ENCODE results near the gene TBL3.
A peak's percentile ranks its signal among the peaks of the same experiment; 100 is the strongest.

Gene TBL3

DNA sequence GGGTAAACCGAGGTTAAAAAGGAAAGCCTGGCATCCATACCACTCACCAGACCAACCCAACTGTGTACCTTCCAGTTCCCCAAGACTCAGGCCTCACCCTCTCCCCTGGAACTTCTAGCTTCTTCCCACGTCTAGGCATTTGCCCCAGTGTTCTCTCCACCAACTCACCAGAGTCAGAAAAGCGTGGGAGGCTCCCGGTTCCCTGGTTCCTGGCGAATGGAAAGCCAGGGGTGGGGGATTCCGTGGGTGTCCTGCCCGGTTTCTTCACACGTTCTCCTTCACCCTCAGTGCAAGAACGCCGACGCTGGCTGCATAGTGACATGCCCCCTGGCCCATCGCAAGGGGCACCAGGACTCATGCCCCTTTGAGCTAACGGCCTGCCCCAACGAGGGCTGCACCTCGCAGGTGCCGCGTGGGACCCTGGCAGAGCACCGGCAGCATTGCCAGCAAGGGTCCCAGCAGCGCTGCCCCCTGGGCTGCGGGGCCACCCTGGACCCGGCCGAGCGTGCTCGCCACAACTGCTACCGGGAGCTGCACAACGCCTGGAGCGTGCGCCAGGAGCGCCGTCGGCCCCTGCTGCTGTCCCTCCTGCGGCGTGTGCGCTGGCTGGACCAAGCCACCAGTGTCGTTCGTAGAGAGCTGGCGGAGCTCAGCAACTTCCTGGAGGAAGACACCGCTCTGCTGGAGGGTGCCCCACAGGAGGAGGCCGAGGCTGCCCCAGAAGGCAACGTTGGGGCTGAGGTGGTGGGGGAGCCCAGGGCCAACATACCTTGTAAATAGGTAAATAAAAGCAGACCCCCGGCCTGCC, 3.5 kb upstream of the TBL3 start:
- H3K4me1 ChIP-seq (ENCODE audit: low read depth, poor library complexity, severe bottlenecking): peaks cover 10% of the 10 kb centered on the region
- no peaks in the 10 kb centered on the region; the same call in 1 of the 2 replicates for H3K36me3 ChIP-seq (ENCODE audit: insufficient read depth)
- H3K27ac ChIP-seq: no peak overlapping the region
- no peak overlapping the region for H2AFZ ChIP-seq (ENCODE audit: low read depth)
- H3K27me3 ChIP-seq (ENCODE audit: insufficient read depth, low read depth): no peaks in the 10 kb centered on the region
- H3K9ac ChIP-seq: no peak overlapping the region
- H3K79me2 ChIP-seq (ENCODE audit: insufficient read depth, low read depth): peaks cover 19% of the 10 kb centered on the region
- H4K20me1 ChIP-seq (ENCODE audit: insufficient read depth): no peaks in the 10 kb centered on the region
- TF ChIP-seq, protein P1, sequence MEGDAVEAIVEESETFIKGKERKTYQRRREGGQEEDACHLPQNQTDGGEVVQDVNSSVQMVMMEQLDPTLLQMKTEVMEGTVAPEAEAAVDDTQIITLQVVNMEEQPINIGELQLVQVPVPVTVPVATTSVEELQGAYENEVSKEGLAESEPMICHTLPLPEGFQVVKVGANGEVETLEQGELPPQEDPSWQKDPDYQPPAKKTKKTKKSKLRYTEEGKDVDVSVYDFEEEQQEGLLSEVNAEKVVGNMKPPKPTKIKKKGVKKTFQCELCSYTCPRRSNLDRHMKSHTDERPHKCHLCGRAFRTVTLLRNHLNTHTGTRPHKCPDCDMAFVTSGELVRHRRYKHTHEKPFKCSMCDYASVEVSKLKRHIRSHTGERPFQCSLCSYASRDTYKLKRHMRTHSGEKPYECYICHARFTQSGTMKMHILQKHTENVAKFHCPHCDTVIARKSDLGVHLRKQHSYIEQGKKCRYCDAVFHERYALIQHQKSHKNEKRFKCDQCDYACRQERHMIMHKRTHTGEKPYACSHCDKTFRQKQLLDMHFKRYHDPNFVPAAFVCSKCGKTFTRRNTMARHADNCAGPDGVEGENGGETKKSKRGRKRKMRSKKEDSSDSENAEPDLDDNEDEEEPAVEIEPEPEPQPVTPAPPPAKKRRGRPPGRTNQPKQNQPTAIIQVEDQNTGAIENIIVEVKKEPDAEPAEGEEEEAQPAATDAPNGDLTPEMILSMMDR (conservative IDR thresholded peaks at IDR 0.05; ENCODE audit: low read depth, low read length): no peak
- H3K4me3 ChIP-seq (IDR thresholded peaks at IDR 0.05; ENCODE audit: insufficient read depth, low read depth, low read length): no peak overlapping the region
- H3K4me2 ChIP-seq: no peak overlapping the region

DNA sequence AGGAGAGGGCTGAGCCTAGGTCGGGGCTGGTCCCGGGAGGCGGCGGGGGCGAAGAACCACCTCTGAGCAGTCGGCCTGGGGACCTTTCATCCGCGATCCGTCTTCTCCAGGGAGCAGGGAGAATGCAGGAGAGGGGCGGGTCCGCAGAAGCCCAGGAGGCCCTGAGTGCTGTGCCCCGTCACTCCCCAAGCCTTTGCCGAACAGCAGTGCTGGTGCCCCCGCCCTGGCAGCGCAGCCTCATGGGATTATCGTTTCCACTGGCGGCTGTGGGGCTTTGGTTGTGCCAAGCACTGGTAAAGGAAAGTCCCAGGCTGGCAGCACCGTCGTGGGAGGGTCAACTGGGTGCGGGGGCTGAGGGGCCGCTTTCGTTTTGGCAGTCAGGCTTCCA, 631 bp downstream of the TBL3 start:
- Histone ChIP-seq H3K4me1 (ENCODE audit: low read depth, poor library complexity, severe bottlenecking) (peaks cover 10% of the 10 kb centered on the region), H3K27me3 (ENCODE audit: insufficient read depth, low read depth) (no peaks in the 10 kb centered on the region), H3K27ac (peak overlapping the region; percentile 78), H3K9ac (peak overlapping the region; percentile 93), H3K4me2 (peak overlapping the region; percentile 95), H3K79me2 (ENCODE audit: insufficient read depth, low read depth) (peaks cover 20% of the 10 kb centered on the region), H3K36me3 (ENCODE audit: insufficient read depth) (no peaks in the 10 kb centered on the region; the same call in 1 of the 2 replicates), H2AFZ (ENCODE audit: low read depth) (peak overlapping the region; percentile 93), H3K4me3 (IDR thresholded peaks at IDR 0.05; ENCODE audit: insufficient read depth, low read depth, low read length) (no peak overlapping the region), H4K20me1 (ENCODE audit: insufficient read depth) (no peaks in the 10 kb centered on the region)
- TF ChIP-seq, protein P1 (conservative IDR thresholded peaks at IDR 0.05; ENCODE audit: low read depth, low read length): no peak

DNA sequence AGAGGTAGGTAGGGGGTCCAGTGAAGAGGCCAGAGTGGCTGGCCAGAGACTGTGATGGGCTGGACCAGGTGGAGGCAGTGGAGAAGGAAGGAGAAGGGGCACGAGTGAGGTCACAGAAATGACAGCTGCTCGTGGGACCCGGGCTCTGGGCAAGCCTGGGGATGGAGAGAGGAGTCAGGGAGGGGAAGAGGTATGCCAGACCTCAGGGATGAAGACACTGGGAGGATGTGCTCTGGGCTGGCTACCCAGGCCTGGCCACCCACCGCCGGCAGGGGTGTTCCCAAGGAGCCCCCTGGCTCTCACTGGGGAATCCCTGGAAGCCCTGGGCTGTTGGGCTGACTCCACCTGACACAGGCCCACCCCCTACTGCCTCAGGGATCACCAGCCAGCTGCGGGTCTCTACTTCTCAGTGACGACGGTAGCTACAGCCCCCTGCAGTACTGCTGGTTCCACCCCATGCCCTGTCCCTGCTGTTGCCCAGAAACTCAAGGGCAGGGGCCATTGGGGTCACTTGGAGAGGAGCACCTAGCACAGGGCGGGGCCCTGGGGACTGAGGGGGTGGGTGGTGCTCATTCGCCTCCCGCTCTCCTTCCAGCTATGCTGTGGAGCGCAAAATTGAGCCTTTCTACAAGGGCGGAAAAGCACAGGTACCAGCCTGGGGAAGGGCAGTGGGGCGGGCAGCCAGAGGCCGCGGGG, 1.8 kb downstream of the TBL3 start:
- Histone ChIP-seq H4K20me1 (ENCODE audit: insufficient read depth) (no peaks in the 10 kb centered on the region), H3K27ac (no peak overlapping the region), H3K4me1 (ENCODE audit: low read depth, poor library complexity, severe bottlenecking) (peaks cover 10% of the 10 kb centered on the region), H3K36me3 (ENCODE audit: insufficient read depth) (no peaks in the 10 kb centered on the region; the same call in 1 of the 2 replicates), H3K27me3 (ENCODE audit: insufficient read depth, low read depth) (no peaks in the 10 kb centered on the region), H3K4me2 (peak overlapping the region; percentile 95; the same call in 1 of the 2 replicates), H3K9ac (no peak overlapping the region), H2AFZ (ENCODE audit: low read depth) (no peak overlapping the region), H3K4me3 (IDR thresholded peaks at IDR 0.05; ENCODE audit: insufficient read depth, low read depth, low read length) (no peak overlapping the region), H3K79me2 (ENCODE audit: insufficient read depth, low read depth) (peaks cover 20% of the 10 kb centered on the region)
- TF ChIP-seq, protein P1 (conservative IDR thresholded peaks at IDR 0.05; ENCODE audit: low read depth, low read length): no peak

DNA sequence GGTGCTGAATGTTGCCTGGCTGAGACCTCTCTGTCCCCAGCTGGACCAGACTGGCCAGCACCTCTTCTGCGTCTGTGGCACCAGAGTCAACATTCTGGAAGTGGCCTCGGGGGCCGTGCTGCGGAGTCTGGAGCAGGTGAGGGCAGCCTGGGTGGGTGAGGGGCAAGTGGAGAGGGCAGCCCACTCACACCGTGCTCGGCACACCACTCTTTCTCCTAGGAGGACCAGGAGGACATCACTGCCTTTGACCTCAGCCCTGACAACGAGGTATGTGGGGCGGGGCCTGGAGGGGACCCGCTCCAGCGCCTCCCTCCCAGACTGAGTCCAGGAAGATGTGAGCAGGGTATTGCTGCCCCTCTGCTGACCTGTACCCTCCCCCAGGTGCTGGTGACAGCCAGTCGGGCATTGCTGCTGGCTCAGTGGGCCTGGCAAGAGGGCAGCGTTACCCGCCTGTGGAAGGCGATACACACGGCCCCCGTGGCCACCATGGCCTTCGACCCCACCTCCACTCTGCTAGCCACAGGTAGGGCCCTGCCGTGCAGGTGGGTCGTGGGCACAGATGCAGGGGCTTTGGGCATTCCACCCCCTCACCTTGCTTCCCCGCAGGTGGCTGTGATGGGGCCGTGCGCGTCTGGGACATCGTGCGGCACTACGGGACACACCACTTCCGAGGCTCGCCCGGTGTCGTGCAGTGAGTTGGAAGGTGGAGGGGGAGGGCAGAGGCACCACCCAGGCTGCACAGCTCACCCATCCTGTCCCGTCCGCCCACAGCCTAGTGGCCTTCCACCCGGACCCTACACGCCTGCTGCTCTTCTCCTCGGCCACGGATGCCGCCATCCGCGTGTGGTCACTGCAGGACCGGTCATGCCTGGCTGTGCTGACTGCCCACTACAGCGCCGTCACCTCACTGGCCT, 2.6 kb downstream of the TBL3 start:
- no peak overlapping the region for H3K4me3 ChIP-seq (IDR thresholded peaks at IDR 0.05; ENCODE audit: insufficient read depth, low read depth, low read length)
- H3K9ac ChIP-seq: no peak overlapping the region
- H3K4me2 ChIP-seq: no peak overlapping the region; the same call in 1 of the 2 replicates
- peaks cover 20% of the 10 kb centered on the region for H3K79me2 ChIP-seq (ENCODE audit: insufficient read depth, low read depth)
- H2AFZ ChIP-seq (ENCODE audit: low read depth): no peak overlapping the region
- TF ChIP-seq, protein P1 (conservative IDR thresholded peaks at IDR 0.05; ENCODE audit: low read depth, low read length): no peak
- peaks cover 10% of the 10 kb centered on the region for H3K4me1 ChIP-seq (ENCODE audit: low read depth, poor library complexity, severe bottlenecking)
- H4K20me1 ChIP-seq (ENCODE audit: insufficient read depth): no peaks in the 10 kb centered on the region
- no peak overlapping the region for H3K27ac ChIP-seq
- no peaks in the 10 kb centered on the region for H3K27me3 ChIP-seq (ENCODE audit: insufficient read depth, low read depth)
- no peaks in the 10 kb centered on the region; the same call in 1 of the 2 replicates for H3K36me3 ChIP-seq (ENCODE audit: insufficient read depth)

Measured in KMS-11 (cell line).